ENCODE data around the gene IL11.
"Not testable (repeated sequence)": the region's sequence is repeated elsewhere in the genome, so short reads cannot be mapped to it uniquely, and the experiment has no call there.

Gene IL11

DNA sequence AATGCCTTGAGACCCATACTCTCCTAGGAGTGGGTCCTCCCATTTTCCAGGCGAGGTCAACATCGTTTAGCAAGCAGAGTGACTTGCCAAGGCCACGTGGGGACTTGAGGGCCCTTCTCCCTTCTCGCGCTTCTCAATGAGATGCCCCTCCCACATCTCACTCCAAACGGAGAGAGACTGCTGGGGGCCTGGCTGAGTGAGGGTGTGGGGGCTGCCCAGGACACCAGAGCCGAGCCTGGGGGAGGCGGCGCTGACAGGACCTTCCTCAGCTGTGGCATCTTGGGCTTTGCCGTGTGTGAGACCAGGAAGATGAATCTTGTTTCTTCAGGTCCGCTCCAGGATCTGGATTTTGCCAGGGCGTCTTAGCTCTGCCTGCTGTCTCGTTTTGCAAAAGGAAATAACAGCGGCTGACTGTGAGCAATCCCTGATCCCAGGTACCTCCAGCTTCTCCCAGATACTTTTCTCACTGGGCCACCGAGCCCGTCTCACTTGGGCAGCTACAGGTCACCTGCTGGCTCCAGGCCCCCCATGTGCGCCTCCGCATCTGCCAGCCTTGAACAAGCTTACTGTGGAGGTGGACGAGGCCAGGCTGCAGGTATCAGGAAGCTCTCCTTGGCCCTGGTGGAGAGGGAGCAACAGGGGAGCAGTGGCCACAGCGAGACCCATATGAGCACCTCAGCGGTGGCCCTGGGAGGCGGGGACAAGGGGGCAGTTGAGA is 21.8 kb downstream of the IL11 start:
- DNase-seq, result no peak

DNA sequence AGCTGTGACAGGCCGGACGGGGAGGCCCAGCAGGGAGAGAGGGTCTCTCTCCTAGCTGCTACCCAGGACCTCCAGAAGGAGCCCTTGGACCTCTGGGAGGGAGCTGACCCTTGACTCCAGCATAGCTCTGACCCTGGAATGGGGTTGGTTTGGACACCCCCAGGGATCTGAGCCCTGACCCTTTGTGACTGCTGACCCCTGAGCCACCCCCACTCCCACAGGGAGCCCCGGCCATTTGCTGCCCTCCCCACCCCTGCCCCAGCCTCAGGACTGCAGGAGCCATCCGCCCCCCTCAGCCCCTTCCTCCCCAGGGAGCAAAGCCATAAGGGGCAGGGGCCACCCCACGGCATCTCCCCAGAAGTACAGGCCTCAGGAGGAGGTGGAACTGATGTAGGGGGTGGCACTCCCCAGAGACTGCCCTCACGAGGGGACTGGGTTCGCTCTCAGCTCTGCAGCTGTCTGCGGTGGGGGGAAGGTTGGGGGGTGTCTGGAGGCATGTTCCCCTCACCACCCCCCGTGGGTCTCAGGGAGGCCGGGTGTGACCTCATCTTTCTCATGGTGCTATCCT is 22.7 kb downstream of the IL11 start:
- DNase-seq, result no peak

- DNase-seq, result no peak
Observed at GRCh38 chr19:55346725-55347441, 23.4 kb downstream of the IL11 start.

DNA sequence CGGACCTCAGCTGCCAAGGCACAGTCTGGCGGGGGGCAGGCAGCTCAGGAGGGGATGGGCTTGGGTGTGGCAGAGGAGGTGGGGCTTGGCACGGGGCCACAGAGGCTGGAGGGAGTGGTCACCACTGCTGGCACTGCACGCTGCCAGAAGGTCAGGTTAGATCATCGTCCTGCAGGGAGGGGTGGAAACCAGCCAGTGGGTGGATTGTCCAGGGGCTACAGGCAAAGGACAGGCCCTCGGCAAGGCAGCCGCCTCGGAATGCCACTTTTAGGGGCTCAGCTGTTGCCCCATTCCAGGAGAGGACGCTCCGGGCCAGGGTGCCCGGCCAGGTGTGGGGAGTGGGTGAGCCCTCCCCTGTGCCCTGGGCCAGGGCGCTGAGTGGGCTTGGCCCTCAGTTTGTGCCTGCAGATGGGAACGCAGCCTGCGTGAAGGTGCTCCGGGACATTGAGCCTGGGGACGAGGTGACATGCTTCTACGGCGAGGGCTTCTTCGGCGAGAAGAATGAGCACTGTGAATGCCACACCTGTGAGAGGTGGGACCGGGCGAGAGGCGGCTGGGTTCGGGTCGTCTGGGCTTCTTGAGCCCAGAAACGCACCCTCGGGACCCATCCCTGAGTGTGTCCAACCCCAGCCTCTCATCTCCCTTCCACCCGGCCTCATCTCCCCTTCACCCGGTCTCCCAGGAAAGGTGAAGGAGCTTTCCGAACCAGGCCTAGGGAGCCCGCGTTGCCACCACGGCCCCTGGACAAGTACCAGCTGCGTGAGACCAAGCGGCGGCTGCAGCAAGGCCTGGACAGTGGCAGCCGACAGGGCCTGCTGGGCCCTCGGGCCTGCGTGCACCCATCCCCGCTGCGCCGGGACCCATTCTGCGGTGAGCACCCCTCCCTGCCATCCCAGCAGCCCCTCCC is 24.2 kb downstream of the IL11 start:
- no peak for DNase-seq

DNA sequence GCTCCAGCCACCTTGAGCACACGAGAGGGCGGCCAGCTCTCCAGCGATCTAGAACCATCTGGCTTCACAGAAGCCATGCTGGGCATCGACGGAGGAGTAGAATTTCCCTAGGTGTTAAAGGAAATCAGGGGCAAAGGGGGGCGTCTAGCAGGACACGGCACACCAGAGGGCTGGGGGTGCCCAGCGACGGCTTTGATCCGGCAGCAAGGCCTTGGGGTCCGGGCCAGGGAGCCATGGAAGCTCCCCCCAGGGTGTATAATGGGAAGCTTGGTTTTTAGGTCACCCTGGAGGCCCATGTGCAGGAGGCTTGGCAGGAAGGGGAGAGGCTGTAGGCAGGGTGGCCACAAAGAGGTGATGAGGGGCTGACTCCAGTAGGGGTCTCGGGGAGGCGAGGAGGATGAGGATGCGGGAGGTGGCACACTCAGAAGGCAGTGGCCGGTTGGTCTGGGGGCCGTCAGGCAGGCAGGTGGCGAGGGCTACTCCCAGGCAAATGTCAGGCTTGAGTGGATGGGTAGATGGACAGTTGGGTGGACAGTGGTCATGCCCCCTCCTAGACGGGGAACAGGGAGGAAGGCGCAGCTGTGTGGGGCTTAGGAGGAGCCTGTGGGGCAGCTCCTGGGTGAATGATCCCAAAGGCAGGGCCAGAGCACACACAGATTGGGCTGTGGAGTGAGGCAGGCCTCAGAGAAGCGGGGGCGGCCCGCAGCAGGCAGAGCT is 25.0 kb downstream of the IL11 start:
- DNase-seq, result no peak

GRCh38 chr19:55344444-55344843 is 25.8 kb downstream of the IL11 start:
- DNase-seq, result no peak

DNA sequence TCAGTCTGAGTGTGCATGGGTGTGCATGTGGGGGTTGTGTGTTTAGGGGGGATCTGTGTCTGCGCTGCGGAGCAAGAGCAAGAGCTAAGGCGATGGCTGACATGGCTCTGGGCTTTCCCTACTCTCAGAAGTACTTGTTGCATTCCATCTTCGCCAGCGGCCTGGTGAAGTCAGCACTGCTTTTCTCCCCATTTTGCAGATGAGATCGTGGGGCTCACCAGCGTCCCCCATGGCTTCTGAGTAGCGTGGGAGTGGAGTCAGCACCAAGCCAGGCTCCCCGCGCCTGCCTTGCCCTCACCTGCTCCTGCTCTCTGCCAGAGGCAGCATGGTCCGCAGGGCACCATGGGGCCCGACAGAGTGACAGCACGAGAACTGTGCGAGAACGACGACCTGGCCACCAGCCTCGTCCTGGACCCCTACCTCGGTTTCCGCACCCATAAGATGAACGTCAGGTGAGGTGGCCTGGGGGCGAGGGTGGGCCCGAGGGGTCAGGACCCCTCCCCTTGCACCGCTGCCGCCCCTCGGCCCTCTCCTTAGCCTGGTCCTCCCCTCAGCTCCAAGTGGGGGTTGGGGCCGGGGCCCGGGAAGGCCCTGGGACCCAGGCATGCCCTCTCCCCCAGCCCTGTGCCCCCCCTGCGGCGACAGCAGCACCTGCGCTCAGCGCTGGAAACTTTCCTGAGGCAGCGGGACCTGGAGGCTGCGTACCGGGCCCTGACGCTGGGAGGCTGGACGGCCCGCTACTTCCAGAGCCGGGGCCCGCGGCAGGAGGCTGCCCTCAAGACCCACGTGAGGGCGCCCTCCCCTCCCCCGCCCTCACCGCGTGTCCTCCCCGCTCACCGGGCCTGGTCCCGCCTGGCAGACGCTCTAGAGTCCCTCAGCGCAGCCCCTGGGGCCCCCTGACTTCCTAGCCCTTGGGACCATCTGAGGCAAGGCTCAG is 28.4 kb downstream of the IL11 start:
- DNase-seq, result no peak

DNA sequence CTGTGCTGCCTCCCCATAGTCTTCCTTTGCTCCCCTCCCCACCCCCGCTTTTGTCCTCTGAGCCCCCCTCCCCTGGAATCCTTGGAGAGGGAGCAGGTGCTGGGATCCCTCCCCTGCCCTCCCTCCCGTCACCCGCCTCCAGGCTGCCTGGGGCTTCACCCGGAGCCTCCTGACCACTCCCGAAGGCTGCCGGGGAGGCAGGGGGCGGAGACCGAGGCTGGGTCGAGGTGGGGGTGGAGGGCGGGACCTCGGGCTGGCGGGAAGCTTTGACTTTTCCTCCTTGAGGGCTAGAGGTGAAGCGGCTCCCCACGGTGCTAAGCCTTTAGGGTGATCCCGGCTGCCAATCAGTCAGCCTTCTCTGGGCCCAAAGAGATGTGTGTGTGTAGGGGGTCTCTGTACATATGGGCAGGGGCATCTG is 29.1 kb downstream of the IL11 start:
- DNase-seq, result peak; percentile 40

GRCh38 chr19:55340784-55341147 is 29.5 kb downstream of the IL11 start:
- DNase-seq, result no peak

DNA sequence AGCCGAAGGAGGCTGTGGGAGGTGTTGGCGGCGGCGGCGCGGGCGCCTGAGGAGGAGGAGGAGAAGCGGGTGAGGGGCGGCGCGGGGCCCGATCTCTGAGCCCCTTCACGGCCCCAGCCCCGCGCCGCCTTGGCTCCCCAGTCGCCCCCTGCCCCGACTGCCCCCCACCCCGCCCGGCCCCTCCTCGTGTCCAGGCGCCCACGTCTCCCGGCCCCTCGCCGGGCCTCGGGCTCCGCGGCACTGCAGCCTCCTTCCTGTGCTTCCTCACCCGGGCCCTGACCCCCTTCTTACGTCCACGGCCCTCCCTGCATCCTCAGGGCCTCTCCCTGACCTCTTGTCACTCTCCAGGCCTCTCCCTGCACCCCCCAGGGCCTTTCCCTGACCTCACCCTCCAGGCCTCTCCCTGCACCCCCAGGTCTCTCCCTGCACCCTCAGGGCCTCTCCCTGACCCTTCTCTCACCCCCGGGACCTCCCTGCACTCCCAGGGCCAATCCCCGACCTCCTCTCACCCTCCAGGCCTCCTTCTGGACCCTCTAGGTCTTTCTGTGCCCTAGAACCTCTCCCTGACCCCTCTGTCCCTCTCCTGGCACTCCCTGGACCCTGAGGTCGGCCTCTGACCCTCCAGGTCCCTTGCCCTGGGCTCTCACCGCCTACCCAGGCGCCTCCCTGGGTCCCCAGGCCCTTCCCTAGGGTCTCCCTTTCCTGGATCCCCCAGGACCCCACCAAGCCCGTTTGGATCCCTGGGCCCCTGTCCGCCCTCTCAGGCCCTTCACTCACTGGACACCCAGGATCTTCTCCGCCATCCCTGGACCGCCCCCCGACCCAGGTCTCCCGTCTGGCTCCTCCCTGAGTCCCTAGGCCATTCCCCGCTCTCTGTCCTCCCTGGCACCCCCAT is 30.1 kb downstream of the IL11 start:
- no peak for DNase-seq

DNA sequence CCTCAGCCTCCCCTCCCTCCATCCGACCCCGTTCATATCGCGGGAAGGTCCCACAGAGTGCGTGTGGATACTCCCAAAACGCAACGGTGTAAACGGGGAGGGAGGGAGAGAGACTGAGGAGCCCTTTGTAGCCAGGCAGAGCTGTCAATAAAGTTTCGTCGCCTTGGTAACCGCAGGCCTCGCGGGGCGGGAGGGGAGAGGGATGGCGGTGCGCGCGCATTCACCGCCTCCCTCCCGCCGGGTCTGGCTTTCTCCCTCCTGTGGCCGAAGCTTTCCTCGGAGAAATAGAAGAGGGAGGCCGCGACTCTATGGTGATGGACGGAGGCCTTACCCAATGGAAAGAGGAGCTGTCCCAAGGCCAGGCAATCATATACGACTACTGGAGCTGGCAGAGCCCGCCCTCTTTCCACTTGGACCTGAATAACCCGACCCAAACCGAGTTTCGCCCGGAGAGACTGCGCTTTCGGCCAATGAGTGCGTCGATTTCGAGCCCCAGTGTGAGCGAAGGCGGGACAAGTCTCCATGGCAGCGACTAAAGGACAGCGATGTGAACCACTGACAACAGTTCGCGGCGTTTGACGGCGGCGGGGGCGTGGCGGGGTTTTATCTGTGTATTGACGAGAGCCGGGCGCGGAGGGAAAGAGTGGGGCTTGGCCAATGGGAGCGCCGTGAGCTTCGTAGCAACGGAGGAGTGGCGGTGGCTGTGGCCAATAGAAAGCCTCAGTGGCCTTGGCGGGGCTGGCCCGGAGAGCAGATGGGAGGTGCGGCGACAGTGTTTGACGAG is 31.0 kb downstream of the IL11 start, which contains the start of gene KMT5C:
TSS of gene KMT5C (plus strand) at position 772 of the 784 bp plus-strand sequence. CDS start 2,061 bp downstream, outside the sequence.
- peak; percentile 100 for DNase-seq

DNA sequence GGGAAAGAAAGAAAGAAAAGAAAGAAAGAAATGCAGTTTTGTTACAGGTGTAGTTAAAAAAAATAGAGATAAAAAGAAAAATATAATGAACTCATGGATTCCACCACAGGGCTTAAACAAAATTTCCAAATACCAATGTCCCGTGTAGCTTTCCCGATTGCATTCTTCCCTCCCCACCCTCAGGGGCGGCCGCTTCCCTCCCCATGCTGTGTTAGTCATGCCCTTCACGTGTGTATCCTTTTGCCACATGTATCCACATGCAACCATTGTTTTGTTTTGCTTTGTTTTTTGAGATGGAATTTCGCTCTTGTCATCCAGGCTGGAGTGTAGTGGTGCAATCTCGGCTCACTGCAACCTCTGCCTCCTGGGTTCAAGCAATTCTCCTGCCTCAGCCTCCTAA is 34.2 kb downstream of the IL11 start:
- DNase-seq, result no peak

DNA sequence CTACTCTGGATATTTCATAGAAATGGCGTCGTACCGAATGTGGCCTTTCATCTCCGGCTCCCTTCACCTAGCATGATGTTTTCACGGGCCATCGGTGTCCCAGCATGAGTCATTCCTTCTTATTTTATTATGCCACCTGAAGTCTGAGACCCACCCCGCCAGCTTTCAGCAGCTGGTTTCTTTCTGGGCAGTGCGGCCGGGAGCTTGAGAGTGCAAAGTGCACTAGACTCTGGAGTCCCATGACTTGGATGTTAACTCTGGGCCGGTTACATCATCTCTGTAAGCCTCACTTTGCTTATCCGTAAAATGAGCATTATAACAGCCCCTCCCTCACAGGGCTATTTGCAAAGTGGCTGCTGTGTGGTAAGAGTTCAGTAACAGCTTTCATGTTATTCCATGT is 36.4 kb downstream of the IL11 start:
- DNase-seq, result no peak

- not testable (repeated sequence) for DNase-seq
Observed at GRCh38 chr19:55329791-55330190, 40.5 kb downstream of the IL11 start.

DNA sequence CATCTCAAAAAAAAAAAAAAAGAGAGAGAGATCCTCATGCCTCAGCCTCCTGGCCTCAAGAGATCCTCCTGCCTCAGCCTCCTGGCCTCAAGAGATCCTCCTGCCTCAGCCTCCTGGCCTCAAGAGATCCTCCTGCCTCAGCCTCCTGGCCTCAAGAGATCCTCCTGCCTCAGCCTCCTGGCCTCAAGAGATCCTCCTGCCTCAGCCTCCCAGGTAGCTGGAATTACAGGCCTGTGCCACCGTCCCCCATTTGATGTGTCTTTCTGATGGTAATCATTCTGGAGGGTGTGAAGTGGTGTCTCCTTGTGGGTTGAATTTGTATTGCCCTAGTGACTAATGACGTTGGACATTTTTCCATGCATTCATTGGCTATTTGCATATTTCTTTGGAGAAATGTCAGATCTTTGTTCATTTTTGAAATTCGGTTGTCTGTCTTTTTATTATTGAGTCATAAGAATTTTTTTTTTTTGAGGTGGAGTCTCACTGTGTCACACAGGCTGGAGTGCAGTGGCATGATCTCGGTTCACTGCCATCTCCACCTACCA is 41.4 kb downstream of the IL11 start:
- peak; percentile 15 for DNase-seq

- no peak for DNase-seq
Observed at GRCh38 chr19:55325172-55325571, 45.1 kb downstream of the IL11 start, which contains the start of gene TMEM150B. TSS of gene TMEM150B (minus strand) at chr19:55325341. CDS start at chr19:55321036, 4,305 bp downstream.

DNA sequence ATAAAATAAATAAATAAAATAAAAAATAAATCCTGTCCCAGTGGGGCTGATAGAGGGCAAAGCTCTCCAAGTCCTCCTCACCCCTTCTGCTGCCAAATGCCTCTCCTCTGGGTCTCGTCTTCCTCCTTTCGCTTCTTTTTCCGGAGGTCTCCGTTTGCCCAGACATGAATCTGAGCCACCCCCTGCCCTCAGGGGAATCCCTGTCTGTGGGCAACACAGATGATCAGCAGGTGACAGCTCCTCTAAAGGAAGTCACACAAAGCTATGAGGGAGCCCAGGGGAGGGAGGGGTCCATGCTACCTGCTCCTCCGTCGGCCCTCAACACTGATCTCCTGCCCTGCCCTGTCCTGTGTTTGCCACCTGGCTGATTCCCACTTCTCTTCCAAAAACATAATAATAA is 45.6 kb downstream of the IL11 start:
- DNase-seq, result no peak

GRCh38 chr19:55322204-55322885 is 47.9 kb downstream of the IL11 start:
- no peak for DNase-seq
